ENCODE measurements around the gene PNKD.

GRCh38 chr2:218329027-218329825 lies 58.9 kb downstream of the PNKD start:
- TF ChIP-seq CTCF (conservative IDR thresholded peaks at IDR 0.05; ENCODE audit: low read depth in 2 of 2): no peak
- no peak for TF ChIP-seq ETS1 (IDR thresholded peaks at IDR 0.05)
- TF ChIP-seq CREB1 (CRISPR knock-in tag; IDR thresholded peaks at IDR 0.05; ENCODE audit: low read depth): no peak
- TF ChIP-seq POLR2AphosphoS5 (IDR thresholded peaks at IDR 0.05; ENCODE audit: low read depth): no peak
- TF ChIP-seq EZH2 (IDR thresholded peaks at IDR 0.05; ENCODE audit: low read depth, unreplicated experiment): no peak
- no peak for TF ChIP-seq EZH2phosphoT487 (IDR thresholded peaks at IDR 0.05; ENCODE audit: unreplicated experiment)
